ENCODE measurements around the gene MAN1B1. TPM values are rescaled to one million over a fixed set of nuclear protein-coding genes. Genes with fewer than 3 reads are reported as not detected.

MAN1B1 gene
- total and polyA plus RNA-seq, 2 of the 4 experiments (the other 2 are of a cell fraction) = 28.7 to 55.1 TPM

- BruUV-seq (replicated peaks) = no TSS peak
- H3K4me2 ChIP-seq (ENCODE audit: low read depth, low read length) = no peak overlapping the region
- H3K56ac ChIP-seq (ENCODE audit: extremely low read depth, insufficient read depth, low read length) = no peak overlapping the region
- no peak overlapping the region for H2AK5ac ChIP-seq (ENCODE audit: low read depth, low read length)
- dilution Hi-C loops (cut with HindIII; ENCODE audit: low sequenced_read_pairs, unreplicated experiment) (no loop called here), in situ Hi-C loops (cut with MboI; ENCODE audit: low sequenced_read_pairs) (no loop called here), intact Hi-C loops (cut with micrococcal nuclease) (no loop called here)
- no peak overlapping the region for H2BK5ac ChIP-seq (ENCODE audit: low read depth, low read length, poor library complexity, severe bottlenecking)
- no peak overlapping the region for H2BK15ac ChIP-seq (ENCODE audit: low read depth, low read length)
- no peaks in the 10 kb centered on the region for H3K9me3 ChIP-seq (ENCODE audit: control insufficient read depth, insufficient read depth, low read length)
- no peak for TF ChIP-seq MAFK (IDR thresholded peaks at IDR 0.05; ENCODE audit: low read depth, low read length)
- no peak for TF ChIP-seq RAD21 (IDR thresholded peaks at IDR 0.05; ENCODE audit: low read length)
- no peak for TF ChIP-seq POLR2A (IDR thresholded peaks at IDR 0.05; ENCODE audit: low read depth, low read length)
- TF ChIP-seq RCOR1 (IDR thresholded peaks at IDR 0.05; ENCODE audit: insufficient replicate concordance, low read length) = no peak
- no peak for TF ChIP-seq RFX5 (IDR thresholded peaks at IDR 0.05; ENCODE audit: low read depth, low read length)
- no peak for TF ChIP-seq MXI1 (IDR thresholded peaks at IDR 0.05; ENCODE audit: borderline replicate concordance, low read depth, low read length)
- no peak for TF ChIP-seq FOS (IDR thresholded peaks at IDR 0.05; ENCODE audit: low read depth, low read length)
- no peak for TF ChIP-seq BHLHE40 (IDR thresholded peaks at IDR 0.05; ENCODE audit: low read depth, low read length)
- TF ChIP-seq, protein P1, sequence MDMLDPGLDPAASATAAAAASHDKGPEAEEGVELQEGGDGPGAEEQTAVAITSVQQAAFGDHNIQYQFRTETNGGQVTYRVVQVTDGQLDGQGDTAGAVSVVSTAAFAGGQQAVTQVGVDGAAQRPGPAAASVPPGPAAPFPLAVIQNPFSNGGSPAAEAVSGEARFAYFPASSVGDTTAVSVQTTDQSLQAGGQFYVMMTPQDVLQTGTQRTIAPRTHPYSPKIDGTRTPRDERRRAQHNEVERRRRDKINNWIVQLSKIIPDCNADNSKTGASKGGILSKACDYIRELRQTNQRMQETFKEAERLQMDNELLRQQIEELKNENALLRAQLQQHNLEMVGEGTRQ (IDR thresholded peaks at IDR 0.05; ENCODE audit: low read depth, low read length) = no peak
- TF ChIP-seq, protein P2, sequence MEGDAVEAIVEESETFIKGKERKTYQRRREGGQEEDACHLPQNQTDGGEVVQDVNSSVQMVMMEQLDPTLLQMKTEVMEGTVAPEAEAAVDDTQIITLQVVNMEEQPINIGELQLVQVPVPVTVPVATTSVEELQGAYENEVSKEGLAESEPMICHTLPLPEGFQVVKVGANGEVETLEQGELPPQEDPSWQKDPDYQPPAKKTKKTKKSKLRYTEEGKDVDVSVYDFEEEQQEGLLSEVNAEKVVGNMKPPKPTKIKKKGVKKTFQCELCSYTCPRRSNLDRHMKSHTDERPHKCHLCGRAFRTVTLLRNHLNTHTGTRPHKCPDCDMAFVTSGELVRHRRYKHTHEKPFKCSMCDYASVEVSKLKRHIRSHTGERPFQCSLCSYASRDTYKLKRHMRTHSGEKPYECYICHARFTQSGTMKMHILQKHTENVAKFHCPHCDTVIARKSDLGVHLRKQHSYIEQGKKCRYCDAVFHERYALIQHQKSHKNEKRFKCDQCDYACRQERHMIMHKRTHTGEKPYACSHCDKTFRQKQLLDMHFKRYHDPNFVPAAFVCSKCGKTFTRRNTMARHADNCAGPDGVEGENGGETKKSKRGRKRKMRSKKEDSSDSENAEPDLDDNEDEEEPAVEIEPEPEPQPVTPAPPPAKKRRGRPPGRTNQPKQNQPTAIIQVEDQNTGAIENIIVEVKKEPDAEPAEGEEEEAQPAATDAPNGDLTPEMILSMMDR (conservative IDR thresholded peaks at IDR 0.05; ENCODE audit: low read depth, low read length) = no peak
- TF ChIP-seq NFE2L2 (IDR thresholded peaks at IDR 0.05; ENCODE audit: low read depth, low read length) = no peak
- TF ChIP-seq, protein P3, sequence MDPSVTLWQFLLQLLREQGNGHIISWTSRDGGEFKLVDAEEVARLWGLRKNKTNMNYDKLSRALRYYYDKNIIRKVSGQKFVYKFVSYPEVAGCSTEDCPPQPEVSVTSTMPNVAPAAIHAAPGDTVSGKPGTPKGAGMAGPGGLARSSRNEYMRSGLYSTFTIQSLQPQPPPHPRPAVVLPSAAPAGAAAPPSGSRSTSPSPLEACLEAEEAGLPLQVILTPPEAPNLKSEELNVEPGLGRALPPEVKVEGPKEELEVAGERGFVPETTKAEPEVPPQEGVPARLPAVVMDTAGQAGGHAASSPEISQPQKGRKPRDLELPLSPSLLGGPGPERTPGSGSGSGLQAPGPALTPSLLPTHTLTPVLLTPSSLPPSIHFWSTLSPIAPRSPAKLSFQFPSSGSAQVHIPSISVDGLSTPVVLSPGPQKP (IDR thresholded peaks at IDR 0.05; ENCODE audit: borderline replicate concordance, low read depth, low read length) = no peak
- no peak for TF ChIP-seq MAZ (IDR thresholded peaks at IDR 0.05; ENCODE audit: borderline replicate concordance, low read depth, low read length)
- no peak for TF ChIP-seq SMC3 (IDR thresholded peaks at IDR 0.05; ENCODE audit: low read depth, low read length)
- H2BK20ac ChIP-seq (ENCODE audit: low read depth, low read length) = no peak overlapping the region
- H3K79me1 ChIP-seq (ENCODE audit: low read depth in 1 of 2, low read length in 2 of 2) = 0 out of 4 replicates have a peak, but pooled peaks cover 0 to 3% of the 10 kb centered on the region in 2 experiments
- H3K9me1 ChIP-seq (ENCODE audit: insufficient read depth, low read length) = no peaks in the 10 kb centered on the region
- ChIA-PET CTCF (no interaction called here), POLR2A (ENCODE audit: unreplicated experiment) (interaction anchor here (0.5 kb wide), 1 partner anchor 114 kb away, joined by 12 read pairs; no protein-coding TSS in a partner anchor)
- DNase-seq = no peak
- no peak overlapping the region for H2AK9ac ChIP-seq (replicated peaks; ENCODE audit: low read depth, low read length, poor library complexity)
- H3K14ac ChIP-seq (replicated peaks; ENCODE audit: low read depth, low read length) = no peak overlapping the region; the same call in 1 of the 2 replicates
- H3K27me3 ChIP-seq (ENCODE audit: control insufficient read depth, insufficient read depth, low read length) = no peaks in the 10 kb centered on the region
- peaks cover 6% of the 10 kb centered on the region for H3K4me1 ChIP-seq (ENCODE audit: control insufficient read depth, insufficient read depth, low read length)
- H3K27ac ChIP-seq (ENCODE audit: insufficient read depth, low read length) = no peak overlapping the region
- no peak overlapping the region for H2BK120ac ChIP-seq (ENCODE audit: low read depth, low read length)
- H4K20me1 ChIP-seq (ENCODE audit: insufficient read depth, low read length) = no peaks in the 10 kb centered on the region
- no peak overlapping the region for H3K9ac ChIP-seq (ENCODE audit: low read depth, low read length)
- H4K5ac ChIP-seq (ENCODE audit: low read depth, low read length) = no peak overlapping the region
- H3K23ac ChIP-seq (ENCODE audit: low read depth, low read length) = no peak overlapping the region
- no peak overlapping the region for H4K91ac ChIP-seq (ENCODE audit: insufficient read depth, low read depth, low read length)
- no peak overlapping the region for H4K8ac ChIP-seq (ENCODE audit: low read depth in 2 of 2, low read length in 2 of 2)
- no peak overlapping the region for H3K4me3 ChIP-seq (ENCODE audit: insufficient read depth, low read depth, low read length)
- no peak overlapping the region for H3K4ac ChIP-seq (ENCODE audit: low read depth, low read length)
- 76% methylated on average over 2 of the region's 6 CpGs; no CpG with 5 or more reads in 1 of the 2 experiments for WGBS, 2 experiments (ENCODE audit: extremely low coverage in 2 of 2, insufficient read length in 1 of 2)
- peak overlapping the region; percentile 32 for H2AFZ ChIP-seq (replicated peaks; ENCODE audit: low read length, poor library complexity)
- no peak overlapping the region for H3K18ac ChIP-seq (ENCODE audit: low read depth, low read length)
- no peak for ATAC-seq (ENCODE audit: low read depth)
- peaks cover 11% of the 10 kb centered on the region for H3K36me3 ChIP-seq (ENCODE audit: control insufficient read depth, insufficient read depth, low read length)
These were observed 29.3 kb downstream of the MAN1B1 start for GRCh38 chr9:137116027-137116507.
